GM21723 (cell line): Measurements from ENCODE around the gene OR51V1.

ENCODE experiments used
- ATAC-seq: cut with Tn5 transposase; IDR thresholded peaks from one replicate; pipeline ENCODE4 v1.9.1; 2021; ENCODE audit warnings: mild to moderate bottlenecking, moderate library complexity; ENCODE audit not compliant: unreplicated experiment

OR51V1 gene

GRCh38 chr11:5231111-5231510 is 30.6 kb upstream of the OR51V1 start:
- ATAC-seq, result no peak

- ATAC-seq, result no peak
Observed at GRCh38 chr11:5230266-5230665, 29.8 kb upstream of the OR51V1 start.

DNA sequence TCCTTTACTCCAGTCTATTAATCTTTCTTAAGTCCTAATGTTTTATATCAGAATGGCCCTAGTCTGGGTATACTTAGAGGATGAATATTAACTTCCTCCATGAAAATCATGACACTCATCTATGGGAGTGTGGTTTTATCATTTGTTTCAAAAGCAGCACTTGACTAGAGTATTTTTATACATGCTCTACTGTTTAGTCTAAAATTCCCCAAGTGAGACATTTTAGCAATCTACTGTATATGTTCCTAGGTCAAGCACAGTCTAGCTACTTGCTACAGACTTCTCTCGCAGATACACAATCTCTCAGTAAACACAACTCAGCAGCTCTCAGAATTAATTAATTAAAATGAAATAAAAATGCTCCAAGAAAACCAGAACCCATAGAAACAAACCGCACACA is 29.3 kb upstream of the OR51V1 start:
- ATAC-seq, result no peak

- ATAC-seq, result no peak
Observed at GRCh38 chr11:5229356-5229755, 28.9 kb upstream of the OR51V1 start.

GRCh38 chr11:5228124-5228523 is 27.6 kb upstream of the OR51V1 start:
- no peak for ATAC-seq

- no peak for ATAC-seq
Observed at GRCh38 chr11:5227681-5228080, 27.2 kb upstream of the OR51V1 start.

DNA sequence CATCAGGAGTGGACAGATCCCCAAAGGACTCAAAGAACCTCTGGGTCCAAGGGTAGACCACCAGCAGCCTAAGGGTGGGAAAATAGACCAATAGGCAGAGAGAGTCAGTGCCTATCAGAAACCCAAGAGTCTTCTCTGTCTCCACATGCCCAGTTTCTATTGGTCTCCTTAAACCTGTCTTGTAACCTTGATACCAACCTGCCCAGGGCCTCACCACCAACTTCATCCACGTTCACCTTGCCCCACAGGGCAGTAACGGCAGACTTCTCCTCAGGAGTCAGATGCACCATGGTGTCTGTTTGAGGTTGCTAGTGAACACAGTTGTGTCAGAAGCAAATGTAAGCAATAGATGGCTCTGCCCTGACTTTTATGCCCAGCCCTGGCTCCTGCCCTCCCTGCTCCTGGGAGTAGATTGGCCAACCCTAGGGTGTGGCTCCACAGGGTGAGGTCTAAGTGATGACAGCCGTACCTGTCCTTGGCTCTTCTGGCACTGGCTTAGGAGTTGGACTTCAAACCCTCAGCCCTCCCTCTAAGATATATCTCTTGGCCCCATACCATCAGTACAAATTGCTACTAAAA is 26.3 kb upstream of the OR51V1 start, which contains the start of gene HBB:
TSS of gene HBB (minus strand) at position 340 of the 579 bp plus-strand sequence. CDS start at position 290, 50 bp downstream.
- ATAC-seq, result no peak

- no peak for ATAC-seq
Observed at GRCh38 chr11:5225480-5225871, 25.0 kb upstream of the OR51V1 start.

DNA sequence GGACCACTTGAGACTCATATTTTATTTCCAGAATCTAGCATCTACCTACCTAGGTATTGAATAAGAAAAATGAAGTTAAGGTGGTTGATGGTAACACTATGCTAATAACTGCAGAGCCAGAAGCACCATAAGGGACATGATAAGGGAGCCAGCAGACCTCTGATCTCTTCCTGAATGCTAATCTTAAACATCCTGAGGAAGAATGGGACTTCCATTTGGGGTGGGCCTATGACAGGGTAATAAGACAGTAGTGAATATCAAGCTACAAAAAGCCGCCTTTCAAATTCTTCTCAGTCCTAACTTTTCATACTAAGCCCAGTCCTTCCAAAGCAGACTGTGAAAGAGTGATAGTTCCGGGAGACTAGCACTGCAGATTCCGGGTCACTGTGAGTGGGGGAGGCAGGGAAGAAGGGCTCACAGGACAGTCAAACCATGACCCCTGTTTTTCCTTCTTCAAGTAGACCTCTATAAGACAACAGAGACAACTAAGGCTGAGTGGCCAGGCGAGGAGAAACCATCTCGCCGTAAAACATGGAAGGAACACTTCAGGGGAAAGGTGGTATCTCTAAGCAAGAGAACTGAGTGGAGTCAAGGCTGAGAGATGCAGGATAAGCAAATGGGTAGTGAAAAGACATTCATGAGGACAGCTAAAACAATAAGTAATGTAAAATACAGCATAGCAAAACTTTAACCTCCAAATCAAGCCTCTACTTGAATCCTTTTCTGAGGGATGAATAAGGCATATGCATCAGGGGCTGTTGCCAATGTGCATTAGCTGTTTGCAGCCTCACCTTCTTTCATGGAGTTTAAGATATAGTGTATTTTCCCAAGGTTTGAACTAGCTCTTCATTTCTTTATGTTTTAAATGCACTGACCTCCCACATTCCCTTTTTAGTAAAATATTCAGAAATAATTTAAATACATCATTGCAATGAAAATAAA is 24.3 kb upstream of the OR51V1 start:
- no peak for ATAC-seq

DNA sequence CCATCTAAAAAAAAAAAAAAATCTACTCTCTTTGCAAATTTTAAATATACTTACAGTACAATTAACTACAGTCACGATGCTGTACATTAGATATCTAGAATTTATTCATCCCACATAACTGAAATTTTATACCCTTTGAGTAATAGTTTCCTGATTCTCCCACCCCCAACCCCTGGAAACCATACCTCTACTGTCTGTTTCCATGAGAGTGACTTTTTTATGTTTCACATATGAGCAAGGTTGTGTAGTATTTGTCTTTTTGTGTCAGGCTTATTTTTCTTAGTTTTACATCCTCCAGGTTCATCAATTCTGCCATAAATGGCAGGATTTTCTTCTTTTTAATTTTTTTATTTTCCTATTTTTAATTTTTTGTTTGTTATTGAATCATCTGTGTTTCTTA is 23.2 kb upstream of the OR51V1 start:
- no peak for ATAC-seq

GRCh38 chr11:5223146-5223545 is 22.7 kb upstream of the OR51V1 start:
- ATAC-seq, result no peak

GRCh38 chr11:5210376-5210885 is 9.9 kb upstream of the OR51V1 start:
- no peak for ATAC-seq

DNA sequence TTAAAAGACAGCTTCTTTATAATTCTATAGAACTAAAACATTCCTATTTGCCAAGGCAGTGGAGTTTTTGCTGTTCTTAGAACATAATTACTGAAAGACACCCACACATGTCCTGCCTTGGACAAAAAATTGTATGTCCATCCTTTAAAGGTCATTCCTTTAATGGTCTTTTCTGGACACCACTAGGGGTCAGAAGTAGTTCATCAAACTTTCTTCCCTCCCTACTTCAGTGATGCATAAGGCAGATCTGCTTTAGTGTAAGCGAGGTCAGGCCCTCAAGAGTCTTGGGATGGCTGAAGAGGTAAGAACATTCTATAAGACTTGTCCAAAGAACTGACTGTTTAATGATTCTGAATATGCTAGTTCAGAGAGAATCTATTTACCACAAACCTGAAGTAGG is 4.3 kb upstream of the OR51V1 start:
- peak; percentile 83 for ATAC-seq

- no peak for ATAC-seq
Observed at GRCh38 chr11:5203366-5203765, 2.9 kb upstream of the OR51V1 start.

DNA sequence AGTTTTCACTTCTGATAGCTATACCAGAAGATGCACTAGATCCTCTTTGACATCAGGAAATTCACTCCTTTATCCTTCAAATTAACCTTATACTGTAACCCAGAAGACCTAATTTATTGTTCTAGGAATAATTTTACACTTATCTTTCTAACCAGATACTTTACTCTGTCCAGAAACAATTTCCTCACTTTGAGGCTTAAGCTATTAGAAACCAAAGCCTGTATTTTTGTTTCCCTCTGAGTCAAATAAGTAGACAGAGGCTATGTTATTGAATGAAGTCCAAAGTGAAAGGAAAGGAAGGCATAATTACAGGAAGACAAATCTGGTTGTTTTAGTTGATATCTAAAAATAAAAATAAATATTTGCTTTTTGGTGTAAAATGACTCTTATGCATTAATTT is 2.2 kb downstream of the OR51V1 start:
- ATAC-seq, result no peak

GRCh38 chr11:5197536-5197935 is 2.9 kb downstream of the OR51V1 start:
- no peak for ATAC-seq

DNA sequence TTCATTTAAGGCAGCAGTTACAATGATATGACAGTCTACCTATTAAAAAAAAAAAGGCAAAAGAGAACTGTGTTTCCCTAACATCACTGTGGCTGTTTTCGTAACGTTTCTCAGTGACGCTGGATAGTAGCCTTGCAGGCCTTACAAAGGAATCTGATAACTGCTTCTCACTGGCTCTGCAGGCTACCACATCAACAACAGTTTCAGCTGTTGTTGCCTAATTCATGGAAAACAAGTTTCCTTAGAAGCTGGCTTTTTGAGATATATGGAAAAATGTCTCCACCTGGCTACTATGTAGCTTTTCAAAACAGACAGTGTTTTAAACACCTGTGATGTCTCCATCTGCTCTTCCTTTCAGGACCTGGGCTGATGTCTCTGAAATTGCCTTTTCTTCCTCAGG is 3.8 kb downstream of the OR51V1 start:
- no peak for ATAC-seq

DNA sequence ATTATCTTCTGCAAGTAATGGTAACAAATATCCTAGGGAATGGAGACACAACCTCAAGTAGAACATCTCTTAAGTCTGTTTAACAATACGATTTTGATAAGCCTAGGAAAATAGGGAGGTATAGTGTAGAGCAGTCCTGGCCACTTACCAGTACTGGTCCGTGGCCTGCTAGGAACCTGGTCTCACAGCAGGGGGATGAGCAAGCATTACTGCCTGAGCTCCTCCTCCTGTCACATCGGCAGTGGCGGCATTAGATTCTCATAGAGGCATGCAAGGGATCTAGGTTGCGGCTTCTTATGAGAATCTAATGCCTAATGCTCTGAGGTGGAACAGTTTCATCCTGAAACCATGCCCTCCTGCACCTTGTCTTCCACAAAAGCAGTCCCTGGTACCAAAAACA is 4.4 kb downstream of the OR51V1 start:
- ATAC-seq, result no peak

GRCh38 chr11:5192738-5193137 is 7.7 kb downstream of the OR51V1 start:
- no peak for ATAC-seq

GRCh38 chr11:5188201-5188600 is 12.3 kb downstream of the OR51V1 start:
- ATAC-seq, result no peak

DNA sequence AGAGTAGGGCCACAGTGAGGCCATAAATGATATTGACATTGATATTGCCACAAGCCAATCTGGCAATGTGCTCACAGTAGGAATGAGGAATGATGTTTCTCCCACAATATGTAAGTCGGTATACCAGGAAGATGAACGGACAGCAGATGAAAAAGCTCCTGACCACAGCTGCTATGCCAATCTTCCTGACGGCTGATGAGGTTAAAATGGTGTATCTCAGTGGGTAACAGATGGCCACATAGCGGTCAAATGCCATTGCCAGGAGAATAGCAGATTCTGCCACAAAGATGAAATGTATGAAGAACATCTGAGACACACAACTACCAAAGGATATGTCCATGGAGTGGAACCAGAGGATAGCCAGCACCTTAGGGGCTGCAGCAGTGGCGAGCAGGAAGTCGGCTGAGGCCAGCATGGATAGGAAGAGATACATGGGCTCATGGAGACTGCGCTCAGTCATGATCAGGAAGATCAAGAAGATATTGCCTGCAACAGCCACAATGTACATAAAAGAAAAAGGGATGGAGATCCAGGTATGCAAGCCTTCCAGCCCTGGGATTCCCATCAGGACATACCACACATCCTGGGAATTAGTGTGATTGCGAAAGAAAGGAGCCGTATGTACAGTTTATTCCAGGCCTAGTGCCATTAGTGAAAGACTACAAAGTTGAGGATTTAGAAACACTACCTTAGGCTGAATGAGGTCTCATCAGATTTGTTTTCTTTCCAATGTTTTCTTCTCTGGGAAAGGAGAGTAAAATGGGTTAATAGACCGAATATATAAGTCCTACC is 22.2 kb downstream of the OR51V1 start:
- no peak for ATAC-seq
